Neural cell (in vitro differentiated cells): ENCODE data around the gene CEP72.

Source experiments
- EZH2 ChIP-seq: fragments of 200-600, 300-800 bp; shearing (Covaris generic), sonication (generic); IDR thresholded peaks from 2 replicates; pipeline ENCODE4 v1.6.1; 2014; ENCODE audit warnings: antibody characterized with exemption, low read length, borderline replicate concordance, mild to moderate bottlenecking; ENCODE audit not compliant: insufficient read depth, poor library complexity, severe bottlenecking
- POLR2AphosphoS5 ChIP-seq: IDR thresholded peaks from 2 replicates; pipeline ENCODE4 v1.6.1; 2012
- TF ChIP-seq, protein P1 (sequence below): fragments of 450-650 bp; IDR thresholded peaks from 2 replicates; pipeline ENCODE4 v1.5.1; 2014; ENCODE audit warnings: antibody characterized with exemption, mild to moderate bottlenecking, moderate library complexity; ENCODE audit not compliant: poor library complexity, severe bottlenecking

DNA sequence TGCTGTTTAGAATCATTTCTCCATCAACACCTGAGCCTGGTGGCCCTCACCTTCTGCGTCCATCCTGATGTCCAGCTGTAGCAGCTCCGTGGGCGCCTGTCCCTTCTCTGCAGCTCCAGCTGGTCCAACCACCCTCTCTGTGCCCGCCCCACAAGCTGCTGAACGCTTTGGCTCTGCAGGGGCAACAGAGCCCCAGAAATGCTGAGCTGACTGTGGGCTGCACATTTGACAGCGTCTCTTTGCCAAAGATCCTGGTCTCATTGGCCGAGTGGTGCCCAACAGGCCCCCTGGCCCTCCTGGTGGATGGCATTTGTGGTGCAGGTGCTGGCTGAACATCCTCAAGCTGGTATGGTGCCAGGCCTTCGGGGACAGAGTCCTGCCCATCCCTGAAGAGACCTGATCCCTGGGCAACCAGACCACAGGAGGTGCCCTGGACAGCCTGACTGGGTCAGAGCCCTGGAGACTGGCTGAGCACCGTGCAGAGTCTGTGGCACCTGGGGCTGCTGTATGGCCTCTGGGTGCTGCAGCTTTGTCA, 25.3 kb upstream of the CEP72 start:
- TF ChIP-seq POLR2AphosphoS5 (no peak), EZH2 (no peak)
- TF ChIP-seq, protein P1, sequence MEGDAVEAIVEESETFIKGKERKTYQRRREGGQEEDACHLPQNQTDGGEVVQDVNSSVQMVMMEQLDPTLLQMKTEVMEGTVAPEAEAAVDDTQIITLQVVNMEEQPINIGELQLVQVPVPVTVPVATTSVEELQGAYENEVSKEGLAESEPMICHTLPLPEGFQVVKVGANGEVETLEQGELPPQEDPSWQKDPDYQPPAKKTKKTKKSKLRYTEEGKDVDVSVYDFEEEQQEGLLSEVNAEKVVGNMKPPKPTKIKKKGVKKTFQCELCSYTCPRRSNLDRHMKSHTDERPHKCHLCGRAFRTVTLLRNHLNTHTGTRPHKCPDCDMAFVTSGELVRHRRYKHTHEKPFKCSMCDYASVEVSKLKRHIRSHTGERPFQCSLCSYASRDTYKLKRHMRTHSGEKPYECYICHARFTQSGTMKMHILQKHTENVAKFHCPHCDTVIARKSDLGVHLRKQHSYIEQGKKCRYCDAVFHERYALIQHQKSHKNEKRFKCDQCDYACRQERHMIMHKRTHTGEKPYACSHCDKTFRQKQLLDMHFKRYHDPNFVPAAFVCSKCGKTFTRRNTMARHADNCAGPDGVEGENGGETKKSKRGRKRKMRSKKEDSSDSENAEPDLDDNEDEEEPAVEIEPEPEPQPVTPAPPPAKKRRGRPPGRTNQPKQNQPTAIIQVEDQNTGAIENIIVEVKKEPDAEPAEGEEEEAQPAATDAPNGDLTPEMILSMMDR: no peak
